Liver (tissue), 9 donors: ENCODE measurements around the gene CCNG1. TPM values are rescaled to one million over a fixed set of nuclear protein-coding genes. Genes with fewer than 3 reads are reported as not detected.
"Not testable (repeated sequence)": the region's sequence is repeated elsewhere in the genome, so short reads cannot be mapped to it uniquely, and the experiment has no call there.

Experiments
- DNase-seq: peaks from one replicate; pipeline ENCODE4 v3.0.0-alpha.2; 2017; ENCODE audit warnings: low spot score
- H3K27ac ChIP-seq, 2 donors: one replicate each; pipeline ENCODE4 v1.7.0; 2013; ENCODE audit warnings: inconsistent platforms in 2 of 2, low read length in 2 of 2, control low read depth in 1 of 2, low read depth in 1 of 2, mild to moderate bottlenecking in 1 of 2
- H3K27me3 ChIP-seq, 4 donors: one replicate each; pipeline versions ENCODE4 v1.6.1 to v1.7.0; 2013; ENCODE audit warnings: low read length in 3 of 4, inconsistent platforms in 1 of 4, mild to moderate bottlenecking in 1 of 4, moderate library complexity in 1 of 4; ENCODE audit not compliant: control insufficient read depth in 4 of 4, insufficient read depth in 4 of 4
- H3K36me3 ChIP-seq, 4 donors: one replicate each; pipeline versions ENCODE4 v1.6.1 to v1.7.0; 2013; ENCODE audit warnings: low read length in 3 of 4, mild to moderate bottlenecking in 3 of 4, low read depth in 1 of 4, moderate library complexity in 1 of 4; ENCODE audit not compliant: control insufficient read depth in 4 of 4, insufficient read depth in 3 of 4
- H3K4me1 ChIP-seq, 4 donors: one replicate each; pipeline versions ENCODE4 v1.6.1 to v1.7.0; 2013; ENCODE audit warnings: low read length in 3 of 4, mild to moderate bottlenecking in 3 of 4, moderate library complexity in 1 of 4; ENCODE audit not compliant: control insufficient read depth in 4 of 4, insufficient read depth in 4 of 4
- H3K4me3 ChIP-seq, 3 donors: one replicate each; pipeline versions ENCODE4 v1.6.1 to v1.7.0; 2013; ENCODE audit warnings: low read length in 3 of 3, control low read depth in 1 of 3, low read depth in 1 of 3, mild to moderate bottlenecking in 1 of 3
- H3K9ac ChIP-seq, 2 donors: one replicate each; pipeline ENCODE4 v1.7.0; 2013; ENCODE audit warnings: low read length in 2 of 2, mild to moderate bottlenecking in 2 of 2, moderate library complexity in 2 of 2, control low read depth in 1 of 2, low read depth in 1 of 2
- H3K9me3 ChIP-seq, 4 donors: one replicate each; pipeline versions ENCODE4 v1.6.1 to v1.7.0; 2013; ENCODE audit warnings: low read length in 3 of 4; ENCODE audit not compliant: control insufficient read depth in 4 of 4
- FOXA1 ChIP-seq: IDR thresholded peaks from 2 replicates; pipeline ENCODE4 v1.6.1; 2016; ENCODE audit warnings: antibody characterized with exemption
- GABPA ChIP-seq, 2 donors: IDR thresholded peaks in 1 of 2; conservative IDR thresholded peaks in 1 of 2; 2 replicates each; pipeline ENCODE4 v1.6.1; 2016; ENCODE audit warnings: antibody characterized with exemption in 2 of 2, mild to moderate bottlenecking in 1 of 2, moderate library complexity in 1 of 2
- MAX ChIP-seq: IDR thresholded peaks from 2 replicates; pipeline ENCODE4 v1.6.1; 2016; ENCODE audit warnings: antibody characterized with exemption
- REST ChIP-seq: IDR thresholded peaks from 2 replicates; pipeline ENCODE4 v1.6.1; 2016; ENCODE audit warnings: antibody characterized with exemption, mild to moderate bottlenecking
- RXRA ChIP-seq, 2 donors: IDR thresholded peaks; 2 replicates each; pipeline ENCODE4 v1.6.1; 2017 to 2018; ENCODE audit warnings: antibody characterized with exemption in 2 of 2, mild to moderate bottlenecking in 1 of 2
- TAF1 ChIP-seq: conservative IDR thresholded peaks from 2 replicates; pipeline ENCODE4 v1.6.1; 2016; ENCODE audit warnings: antibody characterized with exemption, mild to moderate bottlenecking
- ZBTB33 ChIP-seq: IDR thresholded peaks from 2 replicates; pipeline ENCODE4 v1.6.1; 2016; ENCODE audit warnings: antibody characterized with exemption
- WGBS: extraction: QIAGEN DNeasy Blood & Tissue Kit; methylation state at CpG from one replicate; pipeline ENCODE4 v1.1.7; 2013; 5-methylcytosine and 5-hydroxymethylcytosine counted together
- polyA plus RNA-seq, 2 donors: library from polyadenylated mRNA; stranded (reverse) in 1 of 2; unstranded in 1 of 2; fragments of 200-250 nt in 1 of 2; fragments of >200 nt in 1 of 2; fragmentation: Nextera tagmentation in 1 of 2; extraction: Ambion mirVana in 1 of 2; gene quantifications; one replicate each; pipeline versions ENCODE4 v1.2.1 to v1.2.3, GENCODE V29; 2013 to 2015
- total RNA-seq, 2 donors: library from RNA; depleted of rRNA; stranded (reverse); fragments of >200 nt; gene quantifications; one replicate each; pipeline ENCODE4 v1.2.3, GENCODE V29; 2014
- donor health status: healthy.
- donor health status: healthy.
- donor health status: healthy.
- donor health status: healthy.
- donor health status: healthy.

Gene CCNG1
- total and polyA plus RNA-seq, 4 donors, result 30.9 to 93.7 (median 74.1) TPM

GRCh38 chr5:163395792-163396191 lies 41.6 kb upstream of the CCNG1 start:
- Histone ChIP-seq H3K27ac (no peak overlapping the region), H3K9me3 (no peaks in the 10 kb centered on the region), H3K4me3 (no peak overlapping the region), H3K36me3 (no peaks in the 10 kb centered on the region), H3K9ac (no peak overlapping the region), H3K4me1 (no peaks in the 10 kb centered on the region), H3K27me3 (no peaks in the 10 kb centered on the region)
- 98% methylated on average over 2 of the region's 2 CpGs for WGBS
- no peak for DNase-seq
- TF ChIP-seq ZBTB33, result no peak
- TF ChIP-seq TAF1, result no peak
- peak; percentile 51 for TF ChIP-seq REST
- TF ChIP-seq GABPA (IDR thresholded peaks at IDR 0.05 in 1 of 2, conservative IDR thresholded peaks at IDR 0.05 in 1 of 2), result no peak

GRCh38 chr5:163396818-163397340 lies 40.5 kb upstream of the CCNG1 start:
- not testable (repeated sequence) for H3K9me3 ChIP-seq, H3K9ac ChIP-seq, H3K4me3 ChIP-seq, H3K27ac ChIP-seq, DNase-seq, H3K36me3 ChIP-seq, H3K4me1 ChIP-seq, H3K27me3 ChIP-seq
- 86% methylated on average over 9 of the region's 9 CpGs for WGBS

- TF ChIP-seq MAX, result no peak
- TF ChIP-seq GABPA (IDR thresholded peaks at IDR 0.05 in 1 of 2, conservative IDR thresholded peaks at IDR 0.05 in 1 of 2), result no peak
- no peak for TF ChIP-seq FOXA1
- no peak for TF ChIP-seq RXRA (IDR thresholded peaks at IDR 0.05)
- no peak for DNase-seq
- H3K36me3 ChIP-seq, result no peaks in the 10 kb centered on the region
Observed at GRCh38 chr5:163397354-163397753, 40.0 kb upstream of the CCNG1 start.

More at GRCh38 chr5:163397354-163397753, 40.0 kb upstream of the CCNG1 start:
- no peak overlapping the region for H3K4me3 ChIP-seq
- no peaks in the 10 kb centered on the region for H3K27me3 ChIP-seq
- no peak overlapping the region for H3K27ac ChIP-seq
- no peaks in the 10 kb centered on the region for H3K9me3 ChIP-seq
- no peaks in the 10 kb centered on the region for H3K4me1 ChIP-seq
- H3K9ac ChIP-seq, result no peak overlapping the region
